Chondrocyte (in vitro differentiated cells): ENCODE results near the gene CST3. TPM values are rescaled to one million over a fixed set of nuclear protein-coding genes. Genes with fewer than 3 reads are reported as not detected.
"Not testable (repeated sequence)": the region's sequence is repeated elsewhere in the genome, so short reads cannot be mapped to it uniquely, and the experiment has no call there.

Source experiments
- DNase-seq: peaks from one replicate; pipeline ENCODE4 v3.0.0; 2021; ENCODE audit warnings: mixed read lengths, low spot score
- H3K27ac Mint-ChIP-seq: one replicate; pipeline ENCODE4 v1.8.0; 2021; ENCODE audit warnings: mild to moderate bottlenecking, moderate library complexity, mixed read lengths; ENCODE audit not compliant: unreplicated experiment
- H3K27me3 Mint-ChIP-seq: 2 replicates; pipeline ENCODE4 v1.8.0; 2021; ENCODE audit warnings: low read depth, mixed read lengths
- H3K36me3 Mint-ChIP-seq: 2 replicates; pipeline ENCODE4 v1.8.0; 2021; ENCODE audit warnings: low read depth, mixed read lengths
- H3K4me1 Mint-ChIP-seq: 2 replicates; pipeline ENCODE4 v1.8.0; 2021; ENCODE audit warnings: low read depth, mild to moderate bottlenecking, mixed read lengths
- H3K4me3 Mint-ChIP-seq: one replicate; pipeline ENCODE4 v1.8.0; 2021; ENCODE audit warnings: mild to moderate bottlenecking, moderate library complexity, mixed read lengths; ENCODE audit not compliant: unreplicated experiment
- H3K9me3 Mint-ChIP-seq: 2 replicates; pipeline ENCODE4 v1.8.0; 2021; ENCODE audit warnings: low read depth, mixed read lengths
- CTCF ChIP-seq: fragments of 200-600 bp; sonication (generic); IDR thresholded peaks from 2 replicates; pipeline ENCODE4 v1.5.0; 2021; ENCODE audit warnings: antibody characterized with exemption, mild to moderate bottlenecking, moderate library complexity
- long read RNA-seq: library from polyadenylated mRNA; stranded (forward); transcript quantifications from one replicate; pipeline ENCODE4 v2.0.0, GENCODE V29; 2021
- total RNA-seq: library from RNA; stranded (reverse); gene quantifications from 3 replicates; pipeline ENCODE4 v1.2.1, GENCODE V29; 2021

CST3 gene
- 452 to 487 TPM (median 481 TPM) in 3 replicates for total RNA-seq
- long read RNA-seq, transcript CST3-201 (3 exons, 873 nt): major isoform, 394 of 406 reads
- long read RNA-seq, partial matches to known transcripts: 2 of 406 reads
- long read RNA-seq, other reads (novel, unspliced or antisense): 8 of 406 reads

GRCh38 chr20:23637282-23638221, at the start of gene CST3:
Gene CST3 (minus strand): TSS chr20:23637955. CDS start chr20:23637862, 93 bp downstream.
- Mint-ChIP-seq H3K27me3 (no peaks in the 10 kb centered on the region), H3K27ac (peak within 1 kb of the TSS; percentile 86), H3K4me1 (peaks cover 36% of the 10 kb centered on the region), H3K9me3 (no peaks in the 10 kb centered on the region), H3K36me3 (peaks cover 12% of the 10 kb centered on the region), H3K4me3 (peak within 1 kb of the TSS; percentile 89)
- TF ChIP-seq CTCF: peak; percentile 19
- peak; percentile 94 for DNase-seq

- no peak for DNase-seq
- H3K36me3 Mint-ChIP-seq: no peaks in the 10 kb centered on the region
- H3K9me3 Mint-ChIP-seq: no peaks in the 10 kb centered on the region
- H3K27me3 Mint-ChIP-seq: peaks cover 11% of the 10 kb centered on the region
- no peak for TF ChIP-seq CTCF
- no peaks in the 10 kb centered on the region for H3K4me1 Mint-ChIP-seq
- no peak overlapping the region for H3K27ac Mint-ChIP-seq
- H3K4me3 Mint-ChIP-seq: no peak overlapping the region
These were observed 48.4 kb upstream of the CST3 start for GRCh38 chr20:23686046-23686750.

GRCh38 chr20:23685529-23685896, 47.8 kb upstream of the CST3 start:
- H3K27me3 Mint-ChIP-seq: peaks cover 11% of the 10 kb centered on the region
- H3K27ac Mint-ChIP-seq, DNase-seq, H3K4me1 Mint-ChIP-seq, H3K9me3 Mint-ChIP-seq, H3K36me3 Mint-ChIP-seq, H3K4me3 Mint-ChIP-seq: not testable (repeated sequence)

- no peak for TF ChIP-seq CTCF
- Mint-ChIP-seq H3K4me1 (no peaks in the 10 kb centered on the region), H3K27ac (no peak overlapping the region), H3K9me3 (no peaks in the 10 kb centered on the region), H3K36me3 (no peaks in the 10 kb centered on the region), H3K4me3 (no peak overlapping the region), H3K27me3 (peaks cover 14% of the 10 kb centered on the region)
- DNase-seq: no peak
These were observed 46.5 kb upstream of the CST3 start for GRCh38 chr20:23684261-23684660.

- no peaks in the 10 kb centered on the region for H3K4me1 Mint-ChIP-seq
- TF ChIP-seq CTCF: no peak
- H3K9me3 Mint-ChIP-seq: no peaks in the 10 kb centered on the region
- H3K27ac Mint-ChIP-seq: no peak overlapping the region
- H3K36me3 Mint-ChIP-seq: no peaks in the 10 kb centered on the region
- no peak for DNase-seq
- H3K27me3 Mint-ChIP-seq: peaks cover 18% of the 10 kb centered on the region
- H3K4me3 Mint-ChIP-seq: no peak overlapping the region
These were observed 46.1 kb upstream of the CST3 start for GRCh38 chr20:23683807-23684206.
